ENCODE measurements around the gene SLK.

- TF ChIP-seq CTCF (conservative IDR thresholded peaks at IDR 0.05; ENCODE audit: low read depth, low read length) = no peak
- TF ChIP-seq EZH2 (IDR thresholded peaks at IDR 0.05; ENCODE audit: borderline replicate concordance, low read depth, low read length, poor library complexity, severe bottlenecking) = no peak
Observed at GRCh38 chr10:103925591-103925990, 41.3 kb upstream of the SLK start.
